Ecto neural progenitor cell (in vitro differentiated cells): ENCODE results near the gene PPP1R10.
A peak's percentile ranks its signal among the peaks of the same experiment; 100 is the strongest.

ENCODE experiments used
- DNase-seq: peaks from one replicate; pipeline ENCODE4 v3.0.0-alpha.2; 2018; ENCODE audit warnings: low spot score

The PPP1R10 gene

GRCh38 chr6:30619561-30619960, 2.5 kb upstream of the PPP1R10 start:
- no peak for DNase-seq

DNA sequence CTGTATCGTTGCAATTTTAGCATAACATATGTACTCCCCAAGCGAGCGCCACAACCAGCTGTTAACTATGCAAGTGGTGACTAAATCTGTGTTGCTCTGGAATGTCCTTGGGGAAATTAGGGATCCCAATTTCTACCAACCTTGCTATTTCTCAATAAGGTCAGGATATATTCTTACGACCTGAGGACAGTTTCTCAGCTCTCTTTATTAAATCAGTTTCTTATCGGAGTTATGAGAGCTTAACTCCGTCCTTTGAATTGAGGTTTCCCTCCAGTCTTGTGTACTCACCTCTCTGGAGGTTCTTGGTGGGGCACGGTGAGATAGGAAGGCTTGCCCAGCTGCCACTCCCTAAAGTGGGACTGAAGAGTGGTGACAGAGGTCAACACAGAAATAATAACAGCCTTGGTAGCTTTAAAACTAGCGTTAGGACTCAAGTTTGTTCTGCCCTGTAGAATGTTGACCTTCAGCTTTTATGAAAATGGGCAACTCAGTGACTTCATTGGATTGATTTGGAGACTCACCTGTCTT, 1.3 kb upstream of the PPP1R10 start:
- DNase-seq = no peak

GRCh38 chr6:30617565-30618269, 674 bp upstream of the PPP1R10 start, which contains the start of gene MRPS18B:
TSS of gene MRPS18B (plus strand) at chr6:30617840. CDS start at chr6:30617866, 26 bp downstream.
- peak; percentile 95 for DNase-seq

- DNase-seq = no peak
These were observed 859 bp downstream of the PPP1R10 start for GRCh38 chr6:30615958-30616810.

GRCh38 chr6:30615219-30615957, 1.7 kb downstream of the PPP1R10 start:
- peak; percentile 56 for DNase-seq

GRCh38 chr6:30614843-30615218, 2.2 kb downstream of the PPP1R10 start:
- DNase-seq = peak; percentile 79

- DNase-seq = no peak
These were observed 2.8 kb downstream of the PPP1R10 start for GRCh38 chr6:30614044-30614842.

DNA sequence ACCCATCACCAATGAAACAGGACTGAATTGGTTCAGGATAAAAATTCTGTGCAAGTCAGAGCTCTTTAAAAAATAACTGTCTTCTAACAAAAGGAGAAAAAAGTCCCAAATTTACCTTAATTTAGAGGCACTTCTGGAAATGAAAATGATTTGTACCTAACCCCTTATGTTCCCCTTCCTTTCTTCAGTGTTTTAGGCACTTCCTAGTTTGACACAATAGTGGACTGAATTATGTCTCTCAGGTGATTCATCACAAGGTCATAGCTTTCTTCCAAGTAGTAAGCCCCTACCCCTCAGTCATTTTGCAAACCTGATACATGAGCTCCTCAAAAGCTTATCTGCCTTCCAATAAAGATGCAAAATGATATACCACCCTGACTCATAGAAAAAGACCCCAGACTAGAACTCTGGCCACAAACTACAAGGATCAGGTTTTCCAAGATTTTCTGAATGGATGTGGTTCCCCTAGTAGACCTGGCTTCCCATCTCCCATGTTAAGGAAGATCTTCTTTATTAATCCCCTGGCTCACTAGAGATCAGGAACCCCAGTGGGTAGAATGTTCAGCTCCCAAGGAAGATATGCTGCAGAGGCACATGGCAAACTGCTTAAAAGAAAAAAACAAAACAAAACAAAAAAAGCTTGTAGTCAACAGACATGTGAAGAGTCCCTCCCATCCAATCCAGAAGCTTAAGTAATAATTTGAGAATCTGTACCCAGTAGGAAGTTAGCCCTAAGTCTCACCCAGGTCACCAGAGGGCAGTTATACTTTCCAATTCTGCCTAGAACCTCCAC, 3.6 kb downstream of the PPP1R10 start:
- no peak for DNase-seq

DNA sequence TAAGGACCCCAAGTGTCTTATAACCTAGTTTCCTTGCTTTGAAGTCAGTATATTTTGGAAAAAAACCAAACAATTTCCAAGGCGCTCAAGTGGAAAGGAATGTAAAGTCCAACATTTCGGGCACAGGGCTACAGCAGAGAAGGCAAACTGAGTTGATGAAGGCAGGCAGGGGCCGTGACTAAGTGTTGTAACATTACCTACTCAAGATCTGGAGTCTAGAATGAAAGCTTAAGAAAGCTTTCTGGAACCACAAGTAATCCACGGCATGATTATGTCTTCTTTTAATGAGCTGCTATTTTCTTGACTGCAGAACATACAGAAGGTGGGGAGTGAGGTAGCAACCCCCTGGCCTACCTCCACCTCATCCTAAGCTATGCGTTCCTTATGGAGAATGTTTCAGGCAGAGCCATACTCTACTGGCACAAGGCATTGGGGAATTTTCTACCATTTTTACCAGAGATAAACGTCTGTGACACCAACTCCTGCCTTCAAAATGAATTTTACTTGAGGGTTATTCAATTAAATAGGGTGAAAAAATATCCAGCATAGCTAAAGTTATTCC, 4.3 kb downstream of the PPP1R10 start:
- DNase-seq = no peak

DNA sequence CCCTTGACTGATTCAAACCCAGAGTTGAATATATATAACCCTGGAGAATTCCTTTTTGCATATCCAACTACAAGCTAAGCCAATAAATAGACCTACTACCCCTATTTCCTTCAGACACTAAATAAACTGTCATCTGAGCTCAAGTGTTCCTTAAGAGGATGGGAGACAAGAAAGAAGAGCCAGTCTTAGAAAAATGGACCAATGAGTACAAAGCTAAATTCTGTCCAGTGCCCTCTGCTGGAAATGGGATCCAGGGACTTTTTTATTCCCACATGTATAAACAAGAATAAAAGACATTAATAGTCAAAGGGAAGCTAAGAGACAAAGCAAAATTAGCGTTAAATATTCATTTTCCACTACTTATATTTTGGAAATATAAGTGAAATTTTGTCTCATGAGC, 4.8 kb downstream of the PPP1R10 start:
- no peak for DNase-seq

DNA sequence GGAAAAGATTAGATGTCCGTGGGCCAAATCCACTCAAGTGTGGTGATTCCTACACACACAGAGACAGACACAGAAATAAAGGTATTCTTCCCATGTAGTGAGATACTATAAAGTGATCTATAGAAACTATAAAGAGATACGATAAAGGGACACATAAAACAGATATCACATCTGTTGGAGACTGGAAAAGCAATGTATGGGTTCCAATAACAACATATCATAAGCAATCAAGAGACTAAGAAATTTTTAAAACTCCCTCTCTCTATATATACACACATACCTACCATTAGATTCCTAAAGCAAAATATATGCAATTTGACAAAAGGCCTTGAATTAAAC, 5.2 kb downstream of the PPP1R10 start:
- DNase-seq = no peak

GRCh38 chr6:30611150-30611855, 5.7 kb downstream of the PPP1R10 start:
- no peak for DNase-seq

GRCh38 chr6:30610065-30610464, 7.0 kb downstream of the PPP1R10 start:
- no peak for DNase-seq

DNA sequence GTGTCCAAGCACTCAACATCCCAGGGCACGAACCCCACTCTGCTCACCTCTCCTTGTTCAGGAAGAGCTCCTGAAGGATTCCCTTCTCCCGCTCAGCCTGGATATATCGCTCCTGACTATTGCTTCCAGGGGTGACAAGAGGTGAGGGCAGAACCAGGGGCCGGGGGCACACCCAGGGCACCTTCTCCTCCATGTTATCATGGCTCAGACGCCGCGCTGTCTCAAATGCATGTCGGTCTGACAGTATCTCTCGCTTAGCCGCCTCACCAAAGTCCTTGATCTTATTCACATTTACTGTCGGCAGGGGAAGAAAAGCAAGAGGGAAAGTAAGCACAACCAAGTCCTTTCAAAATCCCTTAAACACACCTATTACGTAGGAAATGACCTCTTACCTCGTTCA, 13.1 kb downstream of the PPP1R10 start:
- DNase-seq = no peak

- DNase-seq = no peak
These were observed 15.0 kb downstream of the PPP1R10 start for GRCh38 chr6:30601815-30602641.

GRCh38 chr6:30601436-30601814, 15.6 kb downstream of the PPP1R10 start:
- no peak for DNase-seq

DNA sequence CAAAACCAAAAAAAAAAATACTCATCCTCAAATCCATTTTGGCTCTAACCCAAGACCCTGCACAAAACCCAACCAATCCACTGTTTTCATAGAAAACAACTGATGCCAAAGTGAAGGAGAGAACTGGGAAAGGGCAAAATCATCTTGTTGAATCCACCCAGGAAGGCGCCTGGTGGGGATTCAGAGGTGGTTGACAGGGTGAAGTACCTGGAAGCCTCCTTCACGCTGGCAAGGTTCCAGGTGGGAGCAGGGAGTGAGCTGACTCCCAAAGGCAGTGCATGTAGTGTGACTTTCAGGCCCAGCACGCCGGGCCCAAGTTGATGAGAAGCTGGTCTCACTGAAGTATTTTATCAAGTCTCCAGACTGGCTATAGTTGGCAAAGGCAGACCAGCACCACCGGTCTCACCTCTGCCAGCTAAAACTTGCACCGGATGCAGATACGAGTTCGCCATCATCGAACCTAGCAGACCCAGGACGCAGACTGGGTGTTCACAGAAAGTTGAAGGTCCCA, 16.5 kb downstream of the PPP1R10 start:
- no peak for DNase-seq

DNA sequence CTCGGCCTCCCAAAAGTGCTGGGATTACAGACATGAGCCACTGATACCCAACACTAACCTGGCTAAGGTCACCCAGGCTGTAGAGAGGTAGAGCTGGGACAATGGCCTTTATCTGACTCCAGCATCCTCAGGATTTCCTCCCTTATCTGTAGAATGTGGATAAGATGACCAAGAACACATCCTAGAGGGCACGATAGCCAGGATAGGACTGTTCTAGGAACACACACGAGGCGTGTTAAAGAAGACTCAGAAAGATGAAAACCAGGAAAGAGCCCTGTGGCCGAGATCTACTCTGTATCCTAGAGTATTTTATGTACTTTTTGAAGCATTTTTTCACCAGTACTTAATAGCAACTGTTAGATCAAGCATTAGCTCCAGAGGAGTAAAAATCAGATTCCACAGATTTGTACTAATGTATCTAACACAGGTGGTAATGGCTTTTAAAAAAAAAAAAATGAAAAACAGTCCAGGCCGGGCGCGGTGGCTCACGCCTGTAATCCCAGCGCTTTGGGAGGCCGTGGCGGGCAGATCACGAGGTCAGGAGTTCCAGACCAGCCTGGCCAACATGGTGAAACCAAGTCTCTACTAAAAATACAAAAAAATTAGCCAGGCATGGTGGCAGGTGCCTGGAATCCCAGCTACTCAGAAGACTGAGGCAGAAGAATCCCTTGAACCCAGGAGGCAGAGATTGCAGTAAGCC, 17.3 kb downstream of the PPP1R10 start:
- DNase-seq = no peak
